ENCODE measurements around the gene FAM9C. TPM values are rescaled to one million over a fixed set of nuclear protein-coding genes. Genes with fewer than 3 reads are reported as not detected.
A peak's percentile ranks its signal among the peaks of the same experiment; 100 is the strongest.

The FAM9C gene
- total and polyA plus RNA-seq, 2 donors from 2014 or later, result not detected

GRCh38 chrX:13081395-13082205 lies 37.2 kb upstream of the FAM9C start:
- Histone ChIP-seq H3K9ac (ENCODE audit: low read length in 3 of 3) (no peak overlapping the region), H3K4me1 (ENCODE audit: control insufficient read depth in 2 of 3, insufficient read depth in 2 of 3, low read depth in 1 of 3, low read length in 3 of 3) (peaks cover 2 to 8% (median 6%) of the 10 kb centered on the region in 3 donors), H3K27ac (ENCODE audit: low read depth in 2 of 2, low read length in 2 of 2) (peak overlapping the region; percentile 6 to 47), H3K9me3 (ENCODE audit: control insufficient read depth in 2 of 3, insufficient read depth in 1 of 3, low read length in 3 of 3) (no peaks in the 10 kb centered on the region), H3K27me3 (ENCODE audit: control insufficient read depth, insufficient read depth, low read length) (peaks cover 2% of the 10 kb centered on the region), H3K36me3 (ENCODE audit: control insufficient read depth in 2 of 3, insufficient read depth in 3 of 3, low read length in 3 of 3) (no peaks in the 10 kb centered on the region), H3K4me3 (ENCODE audit: low read length in 3 of 3) (no peak overlapping the region)
- FAIRE-seq, result peak; percentile 58
- TF ChIP-seq CTCF (IDR thresholded peaks at IDR 0.05; ENCODE audit: borderline replicate concordance, extremely low read depth, insufficient read depth), result no peak
- DNase-seq, result no peak
- intact Hi-C loops (cut with DNase I), result no loop called here

- no peaks in the 10 kb centered on the region for H3K36me3 ChIP-seq (ENCODE audit: control insufficient read depth in 2 of 3, insufficient read depth in 3 of 3, low read length in 3 of 3)
- no peak overlapping the region for H3K9ac ChIP-seq (ENCODE audit: low read length in 3 of 3)
- no peak overlapping the region for H3K4me3 ChIP-seq (ENCODE audit: low read length in 3 of 3)
- peaks cover 2 to 8% (median 6%) of the 10 kb centered on the region in 3 donors for H3K4me1 ChIP-seq (ENCODE audit: control insufficient read depth in 2 of 3, insufficient read depth in 2 of 3, low read depth in 1 of 3, low read length in 3 of 3)
- DNase-seq (no peak), FAIRE-seq (no peak)
- H3K9me3 ChIP-seq (ENCODE audit: control insufficient read depth in 2 of 3, insufficient read depth in 1 of 3, low read length in 3 of 3), result no peaks in the 10 kb centered on the region
- no peak overlapping the region for H3K27ac ChIP-seq (ENCODE audit: low read depth in 2 of 2, low read length in 2 of 2)
- peaks cover 2% of the 10 kb centered on the region for H3K27me3 ChIP-seq (ENCODE audit: control insufficient read depth, insufficient read depth, low read length)
- no peak for TF ChIP-seq CTCF (IDR thresholded peaks at IDR 0.05; ENCODE audit: borderline replicate concordance, extremely low read depth, insufficient read depth)
- intact Hi-C loops (cut with DNase I), result no loop called here
Measured at GRCh38 chrX:13080128-13080795, 35.8 kb upstream of the FAM9C start.

GRCh38 chrX:13078739-13079444 lies 34.5 kb upstream of the FAM9C start:
- Histone ChIP-seq H3K4me3 (ENCODE audit: low read length in 3 of 3) (peak overlapping the region in 2 of 3 donors; percentile 10 to 36), H3K4me1 (ENCODE audit: control insufficient read depth in 2 of 3, insufficient read depth in 2 of 3, low read depth in 1 of 3, low read length in 3 of 3) (peaks cover 2 to 8% (median 6%) of the 10 kb centered on the region in 3 donors), H3K9me3 (ENCODE audit: control insufficient read depth in 2 of 3, insufficient read depth in 1 of 3, low read length in 3 of 3) (no peaks in the 10 kb centered on the region), H3K36me3 (ENCODE audit: control insufficient read depth in 2 of 3, insufficient read depth in 3 of 3, low read length in 3 of 3) (no peaks in the 10 kb centered on the region), H3K9ac (ENCODE audit: low read length in 3 of 3) (peak overlapping the region in 2 of 3 donors; percentile 16 to 48), H3K27me3 (ENCODE audit: control insufficient read depth, insufficient read depth, low read length) (peaks cover 2% of the 10 kb centered on the region), H3K27ac (ENCODE audit: low read depth in 2 of 2, low read length in 2 of 2) (peak overlapping the region; percentile 39 to 81)
- intact Hi-C loops (cut with DNase I), result no loop called here
- TF ChIP-seq CTCF (IDR thresholded peaks at IDR 0.05; ENCODE audit: borderline replicate concordance, extremely low read depth, insufficient read depth), result no peak
- FAIRE-seq (no peak), DNase-seq (peak in 4 of 5 donors; percentile 25 to 78 (median 40))
